ENCODE data around the gene ZNF410.

ZNF410 gene

DNA sequence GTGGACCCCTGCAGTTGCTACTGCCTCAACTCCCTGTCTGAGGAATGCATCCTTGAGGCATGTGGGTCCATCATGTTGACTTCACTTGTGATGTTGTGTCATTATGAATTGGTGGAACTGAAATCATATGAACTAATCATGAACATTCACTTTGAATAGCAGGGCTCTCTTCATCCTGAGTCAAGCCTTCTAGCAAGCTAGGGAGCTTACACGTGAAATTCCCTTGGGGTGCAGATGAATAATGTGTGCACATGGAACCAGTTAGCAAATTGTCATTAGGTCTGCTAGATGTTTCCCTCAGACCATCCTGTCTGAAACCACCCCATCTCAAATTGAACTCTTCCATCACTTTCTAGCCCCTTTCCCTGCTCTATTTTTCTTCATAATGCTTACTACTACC lies 67.1 kb downstream of the ZNF410 start:
- no peak for DNase-seq (ENCODE audit: low read depth in 2 of 2)

- no peak for DNase-seq (ENCODE audit: low read depth in 2 of 2)
These were observed 69.0 kb downstream of the ZNF410 start for GRCh38 chr14:73955674-73956073.

DNA sequence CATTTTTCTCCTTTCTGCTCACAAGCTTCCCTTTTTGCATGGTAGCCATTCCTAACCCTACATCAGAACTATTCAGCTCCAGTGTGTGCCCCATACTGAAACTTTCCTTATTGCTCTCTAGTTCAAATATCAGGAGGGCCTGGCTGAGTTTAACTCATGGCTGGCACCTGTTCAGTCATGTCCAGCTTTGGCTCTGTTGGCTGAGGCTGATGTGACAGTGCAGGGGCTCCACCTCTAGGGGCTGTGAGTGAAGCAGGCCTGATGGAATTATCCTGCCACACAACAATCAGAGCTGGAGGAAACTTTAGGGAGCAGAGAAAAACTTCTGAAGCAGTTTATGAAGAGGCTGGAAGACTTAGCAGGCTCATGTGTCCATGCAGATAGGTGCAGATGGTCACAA lies 71.9 kb downstream of the ZNF410 start:
- no peak for DNase-seq (ENCODE audit: low read depth in 2 of 2)

DNA sequence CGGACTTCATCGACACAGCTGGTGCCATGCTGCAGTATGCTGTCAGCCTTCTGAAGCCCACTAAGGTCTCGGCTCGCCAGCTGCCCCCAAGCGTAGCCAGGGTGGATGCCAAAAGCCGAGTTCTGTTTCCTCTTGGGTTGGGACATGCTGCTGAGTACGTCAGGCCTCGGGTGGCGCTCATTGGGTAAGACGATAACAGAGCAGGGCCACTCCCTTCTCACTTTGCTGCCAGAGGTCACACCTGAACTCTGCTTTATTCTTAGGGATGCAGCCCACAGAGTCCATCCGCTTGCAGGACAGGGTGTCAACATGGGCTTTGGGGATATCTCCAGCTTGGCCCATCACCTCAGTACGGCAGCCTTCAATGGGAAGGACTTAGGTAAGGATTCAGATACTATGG lies 74.5 kb downstream of the ZNF410 start:
- no peak for DNase-seq (ENCODE audit: low read depth in 2 of 2)

- DNase-seq (ENCODE audit: low read depth in 2 of 2), result no peak
These were observed 78.6 kb downstream of the ZNF410 start for GRCh38 chr14:73965216-73965615.

DNA sequence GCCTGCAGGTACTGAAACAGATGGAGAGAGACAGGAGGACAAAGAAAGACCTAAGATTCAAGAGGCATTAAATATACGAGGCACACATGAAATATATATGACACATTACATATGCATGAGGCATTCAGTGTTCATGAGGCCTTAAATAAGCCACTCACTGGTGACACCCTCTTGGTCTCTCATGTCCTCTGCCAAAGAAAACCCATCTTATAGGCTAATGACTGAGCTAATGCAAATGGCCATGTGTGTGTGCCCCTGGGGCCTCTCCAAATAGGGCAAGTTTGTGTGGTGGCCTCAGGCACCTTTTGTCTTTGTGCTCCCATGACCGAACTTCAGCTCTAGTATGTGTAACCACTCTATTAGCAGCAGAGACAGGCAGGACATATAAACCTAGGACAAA lies 82.2 kb downstream of the ZNF410 start:
- no peak for DNase-seq (ENCODE audit: low read depth in 2 of 2)

GRCh38 chr14:73973497-73973896 lies 86.8 kb downstream of the ZNF410 start:
- DNase-seq (ENCODE audit: low read depth in 2 of 2), result no peak

GRCh38 chr14:73976125-73976524 lies 89.5 kb downstream of the ZNF410 start:
- DNase-seq (ENCODE audit: low read depth in 2 of 2), result no peak

DNA sequence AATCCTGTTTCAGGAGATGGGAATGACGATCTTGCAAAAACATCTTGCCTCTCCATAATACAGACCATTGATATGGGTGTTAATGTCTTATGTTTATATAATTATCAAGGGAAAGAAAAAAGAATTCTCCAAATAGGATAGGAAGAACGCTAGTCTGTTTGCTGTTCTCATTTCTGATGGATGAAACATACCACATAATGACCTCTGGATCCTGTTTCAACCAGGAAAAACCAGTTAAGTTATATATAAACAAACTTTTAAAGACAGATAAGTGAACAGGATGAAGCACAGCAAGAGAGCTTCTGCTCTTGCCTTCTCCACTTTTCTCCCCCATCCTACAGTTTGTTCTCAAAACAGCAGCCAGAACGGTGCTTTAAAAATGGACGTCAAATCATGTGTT lies 91.2 kb downstream of the ZNF410 start:
- no peak for DNase-seq (ENCODE audit: low read depth in 2 of 2)

Data from stimulated activated CD4-positive, alpha-beta T cell treated with anti-CD3 and anti-CD28 coated beads, Interleukin-12 subunit alpha, Interleukin-12 subunit beta, amount 100 ng/mL, for 24 hours (primary cell).